ENCODE data around the gene IL13RA2.

The IL13RA2 gene

GRCh38 chrX:115047181-115047580, 29.8 kb upstream of the IL13RA2 start:
- no peak for DNase-seq (ENCODE audit: low read depth)
- no peak for TF ChIP-seq CTCF (conservative IDR thresholded peaks at IDR 0.05; ENCODE audit: low read depth, low read length)
- H3K4me3 ChIP-seq (ENCODE audit: low read length) = no peak overlapping the region

GRCh38 chrX:115040417-115040816, 23.0 kb upstream of the IL13RA2 start:
- TF ChIP-seq CTCF (conservative IDR thresholded peaks at IDR 0.05; ENCODE audit: low read depth, low read length) = no peak

GRCh38 chrX:115038406-115038805, 21.0 kb upstream of the IL13RA2 start:
- no peak overlapping the region for H3K4me3 ChIP-seq (ENCODE audit: low read length)
- no peak for TF ChIP-seq CTCF (conservative IDR thresholded peaks at IDR 0.05; ENCODE audit: low read depth, low read length)
- no peak for DNase-seq (ENCODE audit: low read depth)

More at GRCh38 chrX:115040417-115040816, 23.0 kb upstream of the IL13RA2 start:
- H3K4me3 ChIP-seq (ENCODE audit: low read length) = no peak overlapping the region
- no peak for DNase-seq (ENCODE audit: low read depth)

GRCh38 chrX:115036029-115036428, 18.6 kb upstream of the IL13RA2 start:
- TF ChIP-seq CTCF (conservative IDR thresholded peaks at IDR 0.05; ENCODE audit: low read depth, low read length) = no peak
- DNase-seq (ENCODE audit: low read depth) = no peak

GRCh38 chrX:115031989-115032388, 14.6 kb upstream of the IL13RA2 start:
- no peak for DNase-seq (ENCODE audit: low read depth)
- no peak for TF ChIP-seq CTCF (conservative IDR thresholded peaks at IDR 0.05; ENCODE audit: low read depth, low read length)
- H3K4me3 ChIP-seq (ENCODE audit: low read length) = no peak overlapping the region

More at GRCh38 chrX:115036029-115036428, 18.6 kb upstream of the IL13RA2 start:
- H3K4me3 ChIP-seq (ENCODE audit: low read length) = no peak overlapping the region

- DNase-seq (ENCODE audit: low read depth) = no peak
- no peak for TF ChIP-seq CTCF (conservative IDR thresholded peaks at IDR 0.05; ENCODE audit: low read depth, low read length)
- no peak overlapping the region for H3K4me3 ChIP-seq (ENCODE audit: low read length)
These were observed 13.2 kb upstream of the IL13RA2 start for GRCh38 chrX:115030625-115031024.

- DNase-seq (ENCODE audit: low read depth) = peak; percentile 37
- H3K4me3 ChIP-seq (ENCODE audit: low read length) = no peak overlapping the region
- no peak for TF ChIP-seq CTCF (conservative IDR thresholded peaks at IDR 0.05; ENCODE audit: low read depth, low read length)
These were observed 12.6 kb upstream of the IL13RA2 start for GRCh38 chrX:115029869-115030570.

Measured in retinal pigment epithelial cell (primary cell).